ENCODE data around the gene GALM.

GALM gene

GRCh38 chr2:38668092-38668491, 2.2 kb downstream of the GALM start:
- no peaks in the 10 kb centered on the region for H4K20me1 ChIP-seq (ENCODE audit: insufficient read depth, low read length)
- no peak overlapping the region for H2AFZ ChIP-seq (ENCODE audit: low read depth, low read length)
- H3K4me2 ChIP-seq (ENCODE audit: low read length) = no peak overlapping the region
- no peak overlapping the region for H3K27ac ChIP-seq (ENCODE audit: low read length)
- no peaks in the 10 kb centered on the region for H3K79me2 ChIP-seq (ENCODE audit: low read length)
- H3K4me1 ChIP-seq (ENCODE audit: low read length) = peaks cover 15% of the 10 kb centered on the region
- no peaks in the 10 kb centered on the region for H3K36me3 ChIP-seq (replicated peaks; ENCODE audit: low read depth, low read length)
- H3K9ac ChIP-seq (ENCODE audit: low read length) = no peak overlapping the region
- H3K4me3 ChIP-seq (ENCODE audit: low read length) = no peak overlapping the region
- no peaks in the 10 kb centered on the region for H3K9me3 ChIP-seq (ENCODE audit: insufficient read depth, low read length)
- H3K27me3 ChIP-seq (ENCODE audit: low read depth, low read length) = no peaks in the 10 kb centered on the region; the same call in 1 of the 2 replicates
- TF ChIP-seq EZH2phosphoT487 (IDR thresholded peaks at IDR 0.05; ENCODE audit: low read depth) (no peak), CTCF (IDR thresholded peaks at IDR 0.05; ENCODE audit: low read depth, low read length) (no peak)

DNA sequence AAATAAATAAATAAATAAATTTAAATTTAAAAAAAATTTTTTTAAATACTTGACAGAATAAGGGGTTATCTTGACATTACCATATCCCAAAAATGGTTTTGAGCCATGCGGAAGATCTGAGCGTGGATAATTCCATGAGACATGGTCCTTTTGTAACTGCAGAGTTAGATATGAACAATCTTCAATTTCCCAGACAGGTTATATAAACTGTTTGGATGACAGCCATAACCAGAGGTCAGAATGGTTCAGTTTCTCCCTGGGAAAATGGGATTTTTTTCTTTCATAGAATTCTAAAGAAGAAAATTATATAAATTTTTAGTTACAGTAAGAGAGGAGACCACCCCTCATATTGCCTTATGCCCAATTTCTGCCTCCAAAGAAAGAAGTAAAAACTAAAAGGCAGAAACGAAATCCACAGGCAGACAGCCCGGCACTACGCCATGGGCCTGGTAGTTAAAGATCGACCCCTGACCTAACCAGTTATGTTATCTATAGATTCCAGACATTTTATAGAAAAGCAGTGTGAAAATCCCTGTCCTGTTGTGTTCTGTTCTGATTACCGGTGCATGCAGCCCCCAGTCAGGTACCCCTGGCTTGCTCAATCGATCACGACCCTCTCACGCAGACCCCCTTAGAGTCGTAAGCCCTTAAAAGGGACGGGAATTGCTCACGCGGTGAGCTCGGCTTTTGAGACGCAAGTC, 3.0 kb downstream of the GALM start:
- TF ChIP-seq CTCF (IDR thresholded peaks at IDR 0.05; ENCODE audit: low read depth, low read length) = no peak
- no peak for TF ChIP-seq EZH2phosphoT487 (IDR thresholded peaks at IDR 0.05; ENCODE audit: low read depth)
- Histone ChIP-seq H3K9ac (ENCODE audit: low read length) (no peak overlapping the region), H3K27ac (ENCODE audit: low read length) (no peak overlapping the region), H3K4me2 (ENCODE audit: low read length) (no peak overlapping the region), H3K36me3 (replicated peaks; ENCODE audit: low read depth, low read length) (no peaks in the 10 kb centered on the region), H3K79me2 (ENCODE audit: low read length) (no peaks in the 10 kb centered on the region), H3K9me3 (ENCODE audit: insufficient read depth, low read length) (no peaks in the 10 kb centered on the region), H3K4me1 (ENCODE audit: low read length) (peaks cover 15% of the 10 kb centered on the region), H3K4me3 (ENCODE audit: low read length) (no peak overlapping the region), H3K27me3 (ENCODE audit: low read depth, low read length) (no peaks in the 10 kb centered on the region; the same call in 1 of the 2 replicates), H2AFZ (ENCODE audit: low read depth, low read length) (no peak overlapping the region), H4K20me1 (ENCODE audit: insufficient read depth, low read length) (no peaks in the 10 kb centered on the region)

DNA sequence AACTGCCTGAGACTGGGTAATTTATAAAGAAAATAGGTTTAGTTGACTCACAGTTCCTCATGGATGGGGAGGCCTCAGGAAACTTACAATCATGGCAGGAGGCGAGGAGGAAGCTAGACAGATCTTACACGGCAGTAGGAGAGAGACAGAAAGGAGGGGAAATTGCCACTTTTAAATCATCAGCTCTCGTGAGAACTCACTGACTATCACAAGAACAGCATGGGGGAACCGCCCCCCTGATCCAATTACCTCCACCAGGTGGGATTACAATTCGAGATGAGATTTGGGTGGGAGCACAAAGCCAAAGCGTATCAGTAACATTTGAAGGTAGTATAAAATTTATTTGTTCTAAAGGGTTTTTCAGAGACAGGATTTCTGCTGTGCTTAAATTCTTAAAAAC, 5.4 kb downstream of the GALM start:
- Histone ChIP-seq H3K27ac (ENCODE audit: low read length) (no peak overlapping the region), H3K36me3 (replicated peaks; ENCODE audit: low read depth, low read length) (no peaks in the 10 kb centered on the region), H3K9me3 (ENCODE audit: insufficient read depth, low read length) (no peaks in the 10 kb centered on the region), H2AFZ (ENCODE audit: low read depth, low read length) (no peak overlapping the region), H3K4me1 (ENCODE audit: low read length) (peaks cover 15% of the 10 kb centered on the region), H3K9ac (ENCODE audit: low read length) (no peak overlapping the region), H4K20me1 (ENCODE audit: insufficient read depth, low read length) (no peaks in the 10 kb centered on the region), H3K4me2 (ENCODE audit: low read length) (no peak overlapping the region), H3K79me2 (ENCODE audit: low read length) (no peaks in the 10 kb centered on the region), H3K4me3 (ENCODE audit: low read length) (no peak overlapping the region), H3K27me3 (ENCODE audit: low read depth, low read length) (no peaks in the 10 kb centered on the region)
- TF ChIP-seq EZH2phosphoT487 (IDR thresholded peaks at IDR 0.05; ENCODE audit: low read depth) (no peak), CTCF (IDR thresholded peaks at IDR 0.05; ENCODE audit: low read depth, low read length) (no peak)

DNA sequence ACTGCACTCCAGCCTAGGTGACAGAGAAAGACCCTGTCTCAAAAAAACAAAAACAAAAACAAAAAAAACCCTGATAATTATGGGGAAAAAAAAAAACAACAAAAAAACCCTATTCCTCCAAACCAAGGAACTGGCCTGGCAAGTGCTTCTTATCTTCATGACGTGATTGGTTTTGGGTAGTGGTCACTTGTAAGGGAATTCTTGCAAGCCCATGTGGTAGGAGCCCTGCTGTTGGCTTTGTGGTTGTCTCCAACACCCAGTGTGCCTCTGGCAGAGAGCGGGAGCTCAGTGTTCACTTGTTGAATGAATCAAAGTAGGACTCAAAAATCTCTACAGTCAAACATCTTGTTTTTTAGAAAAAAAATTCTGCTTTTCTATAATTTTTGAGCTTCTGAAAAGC, 6.0 kb downstream of the GALM start:
- Histone ChIP-seq H3K9me3 (ENCODE audit: insufficient read depth, low read length) (no peaks in the 10 kb centered on the region), H3K4me3 (ENCODE audit: low read length) (no peak overlapping the region), H3K79me2 (ENCODE audit: low read length) (no peaks in the 10 kb centered on the region), H3K9ac (ENCODE audit: low read length) (no peak overlapping the region), H3K4me1 (ENCODE audit: low read length) (peaks cover 9% of the 10 kb centered on the region), H4K20me1 (ENCODE audit: insufficient read depth, low read length) (no peaks in the 10 kb centered on the region), H3K4me2 (ENCODE audit: low read length) (no peak overlapping the region), H3K27ac (ENCODE audit: low read length) (no peak overlapping the region), H3K27me3 (ENCODE audit: low read depth, low read length) (no peaks in the 10 kb centered on the region), H3K36me3 (replicated peaks; ENCODE audit: low read depth, low read length) (no peaks in the 10 kb centered on the region), H2AFZ (ENCODE audit: low read depth, low read length) (no peak overlapping the region)
- TF ChIP-seq CTCF (IDR thresholded peaks at IDR 0.05; ENCODE audit: low read depth, low read length) = no peak
- TF ChIP-seq EZH2phosphoT487 (IDR thresholded peaks at IDR 0.05; ENCODE audit: low read depth) = no peak

Measured in OCI-LY3 (cell line).